GM21515 (cell line): ENCODE data around the gene LOXL4.

Experiments used
- ATAC-seq: cut with Tn5 transposase; IDR thresholded peaks from one replicate; pipeline ENCODE4 v1.9.1; 2021; ENCODE audit not compliant: unreplicated experiment

LOXL4 gene

GRCh38 chr10:98265403-98266378, 2.3 kb downstream of the LOXL4 start:
- no peak for ATAC-seq

GRCh38 chr10:98264378-98265065, 3.5 kb downstream of the LOXL4 start:
- no peak for ATAC-seq

DNA sequence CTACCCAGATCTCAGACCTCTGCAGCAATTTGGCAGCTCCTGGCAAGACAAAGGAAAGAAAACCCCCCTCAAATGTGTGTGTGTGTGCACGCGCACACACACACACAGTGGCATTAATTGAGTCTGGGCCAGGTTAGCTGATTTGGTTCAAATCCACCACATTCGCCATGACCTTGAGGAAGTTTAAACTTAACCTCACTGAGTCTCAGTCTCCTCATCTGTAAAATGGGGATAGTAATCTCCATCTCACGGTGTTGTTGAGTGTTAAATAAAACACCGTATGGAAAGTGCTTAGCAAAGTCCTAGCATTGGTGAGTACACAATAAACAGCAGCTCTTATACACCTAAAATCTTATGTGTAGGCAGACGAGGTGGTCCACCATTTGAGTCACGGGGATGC, 4.9 kb downstream of the LOXL4 start:
- no peak for ATAC-seq

GRCh38 chr10:98262571-98262970, 5.4 kb downstream of the LOXL4 start:
- ATAC-seq: no peak

GRCh38 chr10:98261436-98262277, 6.3 kb downstream of the LOXL4 start:
- ATAC-seq: no peak

GRCh38 chr10:98260752-98261151, 7.2 kb downstream of the LOXL4 start:
- ATAC-seq: no peak

DNA sequence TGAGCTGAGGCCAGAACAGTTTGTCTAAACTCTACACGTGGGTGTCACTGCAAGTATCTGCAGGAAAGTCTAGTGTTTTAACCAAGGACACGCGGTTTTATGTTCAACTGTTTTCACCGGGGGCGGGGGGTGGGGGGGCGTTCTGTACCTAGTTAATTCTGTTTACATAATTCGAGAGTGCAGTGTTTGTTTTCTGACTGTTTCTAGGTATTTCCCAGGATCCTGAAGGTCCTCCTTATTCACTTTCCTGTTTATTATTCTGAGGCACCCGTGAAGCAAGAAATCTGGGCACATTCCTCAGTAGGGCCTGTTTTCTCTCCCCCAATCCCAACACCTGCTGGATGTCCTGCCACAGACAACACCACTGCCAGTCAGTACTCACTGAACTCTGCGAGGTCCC, 7.6 kb downstream of the LOXL4 start:
- ATAC-seq: no peak

GRCh38 chr10:98259606-98260315, 8.2 kb downstream of the LOXL4 start:
- ATAC-seq: no peak

GRCh38 chr10:98258683-98259454, 9.1 kb downstream of the LOXL4 start:
- no peak for ATAC-seq

GRCh38 chr10:98257961-98258360, 10.0 kb downstream of the LOXL4 start:
- ATAC-seq: no peak

DNA sequence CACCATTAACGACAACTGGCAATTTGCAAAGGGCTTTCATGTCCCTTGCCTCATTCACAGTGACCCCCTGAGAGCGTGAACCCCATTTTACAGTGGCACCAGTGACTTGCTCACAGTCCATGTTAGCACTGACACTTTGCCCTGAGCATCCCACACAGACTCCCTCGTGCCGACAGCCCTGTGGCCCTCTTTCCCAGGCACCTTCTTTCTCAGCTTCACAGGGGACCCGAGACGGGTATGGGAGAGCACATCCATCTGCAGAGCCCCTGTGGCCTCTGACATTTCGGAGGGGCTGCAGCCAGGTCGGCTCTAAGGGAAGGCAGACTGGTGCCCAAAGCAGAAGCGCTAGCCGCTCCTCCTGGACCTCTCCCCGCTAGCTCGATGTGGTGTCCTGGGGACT, 10.8 kb downstream of the LOXL4 start:
- ATAC-seq: no peak

DNA sequence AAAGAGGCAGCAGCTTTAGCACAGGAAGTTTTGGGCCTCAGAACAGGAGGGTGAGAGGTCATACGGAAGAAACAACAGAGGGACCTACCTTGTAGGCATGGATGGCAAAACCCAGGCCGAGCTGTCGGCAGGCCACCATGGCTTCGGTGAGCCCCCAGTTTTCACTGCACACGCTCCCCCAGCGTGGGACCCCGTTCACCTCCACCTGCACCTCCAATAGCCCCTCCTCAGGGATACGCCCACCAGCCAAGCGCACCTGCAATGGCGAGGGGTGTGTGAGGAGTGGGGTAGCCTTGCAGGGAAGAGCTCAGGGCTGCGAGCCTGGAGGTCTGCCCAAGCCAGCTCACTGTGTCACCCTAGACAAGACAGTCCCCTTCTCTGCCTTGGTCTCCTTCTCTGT, 11.3 kb downstream of the LOXL4 start:
- ATAC-seq: no peak

DNA sequence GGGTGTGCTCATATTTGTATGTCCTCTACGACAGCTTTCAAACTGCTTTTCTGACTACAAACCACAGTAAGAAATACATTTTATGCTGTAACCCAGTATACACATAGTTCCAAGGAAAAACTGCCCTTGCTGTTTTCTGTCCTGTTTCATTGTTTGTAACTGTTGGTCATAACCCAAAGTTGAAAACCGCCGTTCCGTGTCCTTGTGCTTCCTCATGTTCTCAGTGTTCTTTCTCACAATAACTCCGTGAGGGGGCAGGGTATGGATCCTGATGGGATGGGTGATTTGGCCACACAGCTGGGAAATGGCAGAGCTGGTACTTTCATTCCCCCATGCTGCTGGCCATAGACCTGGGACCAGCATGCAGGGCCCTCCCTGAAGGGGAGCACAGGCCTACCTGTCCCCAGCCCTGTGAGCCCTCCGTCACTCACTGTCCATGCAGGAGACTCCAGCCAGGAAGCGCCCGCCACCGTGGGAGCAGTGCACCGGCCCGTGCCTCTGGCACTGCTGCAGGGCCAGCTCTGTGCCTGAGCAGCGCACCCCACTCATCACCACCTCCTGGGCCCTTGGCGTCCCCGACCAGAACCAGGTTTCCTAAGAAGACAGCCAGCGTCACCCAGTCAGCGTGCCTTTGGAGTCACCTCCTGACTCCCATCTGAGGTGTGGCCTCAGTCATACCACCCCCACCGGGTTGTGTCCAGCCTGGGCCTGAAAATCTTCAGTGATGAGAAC, 12.7 kb downstream of the LOXL4 start:
- no peak for ATAC-seq

DNA sequence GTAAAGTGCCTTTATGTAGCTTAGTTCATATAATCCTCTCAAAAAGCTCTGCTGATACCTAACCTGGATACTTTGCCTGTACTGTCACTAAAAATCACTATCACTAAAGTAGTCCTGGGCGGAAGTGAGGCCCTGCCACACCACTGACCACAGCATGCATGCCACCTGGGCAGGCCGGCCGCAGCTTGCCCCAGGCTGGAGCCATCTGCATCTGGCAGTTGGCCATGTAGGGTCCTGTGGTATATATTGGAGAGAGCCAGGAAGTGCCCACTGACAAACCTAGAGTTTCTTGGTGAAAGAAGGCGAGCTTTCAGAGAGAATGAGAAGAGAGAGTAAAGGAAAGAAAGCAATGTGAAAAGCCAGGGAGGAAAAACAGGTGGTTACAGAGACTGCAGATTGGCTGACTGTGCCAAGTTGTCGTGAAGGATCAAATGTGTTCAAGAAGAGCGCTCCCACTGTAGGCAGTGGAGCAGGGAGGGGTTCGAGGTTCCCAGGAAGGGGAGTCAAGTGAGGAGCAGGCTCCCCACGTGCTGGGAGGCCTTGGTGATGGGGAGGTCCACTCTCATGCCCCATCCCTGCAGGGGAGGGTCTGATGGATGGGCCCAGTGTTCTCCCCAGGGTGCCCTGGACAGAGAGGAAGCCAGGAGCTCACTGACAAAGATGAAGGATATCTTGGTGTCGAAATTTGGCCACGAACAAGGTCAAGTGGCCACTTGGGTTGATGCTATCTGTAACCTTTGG, 13.6 kb downstream of the LOXL4 start:
- no peak for ATAC-seq

DNA sequence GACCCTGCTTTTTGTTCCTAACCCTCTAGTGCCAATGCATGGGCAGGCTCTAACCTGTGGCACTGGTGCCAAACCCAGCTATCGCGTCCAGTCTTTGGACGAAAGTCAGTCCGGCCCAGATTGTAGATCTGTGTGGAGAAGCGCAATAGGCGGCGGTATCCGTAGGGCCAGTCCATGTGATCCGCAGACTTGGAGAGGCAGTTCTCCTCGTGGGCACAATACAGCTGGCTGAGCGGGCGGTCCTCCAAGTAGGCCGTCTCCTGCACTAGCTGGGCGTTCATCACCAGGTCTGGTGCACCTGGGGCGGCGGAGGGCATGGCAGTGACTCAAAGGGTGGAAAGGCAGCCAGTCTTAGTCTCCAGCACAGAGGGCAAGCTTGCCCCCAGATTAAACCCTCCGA, 14.5 kb downstream of the LOXL4 start:
- ATAC-seq: no peak

DNA sequence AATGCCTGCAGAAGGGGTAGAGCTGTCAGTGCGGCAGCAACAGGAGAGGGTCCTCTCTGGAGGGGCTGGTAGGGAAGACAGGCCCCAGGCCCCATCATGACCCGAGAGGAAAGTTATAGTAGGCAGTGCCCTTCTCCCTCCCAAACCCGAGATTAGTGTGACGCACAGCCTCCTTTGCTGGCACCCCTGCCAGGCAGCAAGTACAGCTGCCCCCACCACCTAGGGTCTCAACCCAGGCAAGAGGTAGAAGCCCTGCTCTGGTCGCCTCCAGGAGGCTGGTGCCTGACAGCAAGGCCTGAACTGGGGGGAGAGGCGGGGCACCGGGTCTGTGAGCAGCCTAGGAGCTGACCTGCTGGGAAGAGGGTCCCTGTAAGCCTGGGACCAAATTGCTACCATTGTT, 15.5 kb downstream of the LOXL4 start:
- ATAC-seq: no peak

DNA sequence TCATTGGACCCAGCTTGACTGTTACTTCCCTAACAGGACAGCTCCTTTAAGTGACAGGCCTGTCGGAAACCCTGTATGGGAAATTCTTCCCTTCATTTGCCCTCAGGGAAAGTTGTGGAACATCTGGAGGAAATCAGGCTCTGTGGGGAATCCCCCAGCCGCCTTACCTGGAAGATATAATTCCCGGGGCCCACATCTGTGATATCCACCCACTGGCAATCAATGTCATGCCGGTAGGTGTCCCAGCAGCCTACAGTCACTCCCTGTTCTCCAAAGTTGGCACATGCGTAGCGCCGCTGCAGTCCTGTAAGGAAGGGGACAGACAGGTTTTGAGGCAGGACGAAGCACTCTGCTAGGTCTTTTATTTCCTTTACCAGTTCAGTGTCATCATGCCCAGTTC, 16.6 kb downstream of the LOXL4 start:
- ATAC-seq: no peak

- no peak for ATAC-seq
Measured at GRCh38 chr10:98249134-98249533, 18.9 kb downstream of the LOXL4 start.

GRCh38 chr10:98248018-98248417, 20.0 kb downstream of the LOXL4 start:
- ATAC-seq: no peak
